GOT3 (cell line): ENCODE data around the gene XG.
"Not testable (repeated sequence)": the region's sequence is repeated elsewhere in the genome, so short reads cannot be mapped to it uniquely, and the experiment has no call there.

Source experiments
- DNase-seq: peaks from one replicate; lab custom pipeline; 2025; ENCODE audit warnings: mixed read lengths; lab: John Stamatoyannopoulos, UW

XG gene, protein sequence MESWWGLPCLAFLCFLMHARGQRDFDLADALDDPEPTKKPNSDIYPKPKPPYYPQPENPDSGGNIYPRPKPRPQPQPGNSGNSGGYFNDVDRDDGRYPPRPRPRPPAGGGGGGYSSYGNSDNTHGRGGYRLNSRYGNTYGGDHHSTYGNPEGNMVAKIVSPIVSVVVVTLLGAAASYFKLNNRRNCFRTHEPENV

GRCh38 chrX:2751874-2752300 is at the start of gene XG:
XG (plus strand) TSS chrX:2752040; CDS start chrX:2752275, 235 bp downstream.
- peak; percentile 22 for DNase-seq

DNA sequence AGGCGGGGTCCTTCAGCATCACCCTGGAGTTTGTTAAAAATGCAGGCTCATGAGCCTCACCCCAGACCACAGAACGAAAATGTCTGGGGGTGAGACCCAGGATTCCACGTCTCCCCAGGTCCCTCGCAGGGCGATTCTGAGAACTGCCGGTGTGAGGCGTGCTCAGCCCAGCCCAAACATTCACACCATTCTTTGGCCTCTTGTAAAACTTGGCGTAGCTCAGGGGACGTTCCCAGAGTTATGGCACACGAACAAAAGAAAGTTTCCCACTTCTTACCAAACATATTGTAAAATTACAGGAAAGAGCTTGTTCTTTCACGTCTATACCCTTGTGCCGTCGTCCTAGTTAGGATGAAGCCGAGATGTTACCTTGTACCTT is 47.9 kb upstream of the XG start:
- no peak for DNase-seq

- no peak for DNase-seq
These were observed 46.6 kb upstream of the XG start for GRCh38 chrX:2705046-2705832.

DNA sequence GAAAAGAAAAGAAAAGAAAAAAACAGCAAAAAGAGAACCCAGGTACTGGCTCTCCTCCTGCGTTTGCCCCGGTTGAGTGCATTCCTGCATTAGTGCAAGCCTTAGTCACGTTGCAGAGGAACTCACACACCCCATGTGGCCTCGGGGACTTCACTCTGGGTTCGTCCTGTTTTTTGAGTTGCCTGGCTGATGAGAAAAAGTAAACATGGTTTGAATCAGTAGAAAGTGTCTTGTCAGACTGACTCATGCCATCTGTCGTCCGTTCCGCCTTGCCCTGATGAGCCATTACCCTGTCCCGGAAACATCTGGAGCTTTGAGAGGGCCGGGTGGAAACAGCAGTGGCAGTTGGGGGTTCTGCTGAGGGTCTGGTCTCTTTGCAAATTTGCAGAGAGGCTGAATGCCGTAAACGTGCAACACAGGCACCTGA is 44.5 kb upstream of the XG start:
- DNase-seq, result no peak

DNA sequence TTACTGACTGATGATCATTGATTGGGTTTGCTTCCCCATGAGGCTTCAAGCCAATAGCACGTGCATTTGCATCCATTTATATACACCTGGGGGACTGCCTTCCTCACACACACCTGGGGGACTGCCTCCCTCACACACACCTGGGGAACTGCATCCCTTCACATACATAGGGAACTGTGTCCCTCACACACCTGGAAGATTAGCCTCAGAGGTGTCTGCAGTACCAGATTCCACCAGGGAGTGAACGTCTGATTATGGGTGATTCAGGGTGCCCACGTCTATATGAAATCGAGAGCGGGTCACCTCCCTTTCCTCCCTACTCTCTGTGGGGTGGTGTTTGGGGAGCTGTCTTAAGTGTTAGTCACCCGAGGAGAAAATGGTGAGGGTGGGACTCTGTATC is 43.8 kb upstream of the XG start:
- no peak for DNase-seq

GRCh38 chrX:2708592-2709188 is 43.1 kb upstream of the XG start:
- DNase-seq, result no peak

- no peak for DNase-seq
These were observed 42.3 kb upstream of the XG start for GRCh38 chrX:2709556-2709955.

GRCh38 chrX:2710041-2710840 is 41.6 kb upstream of the XG start:
- no peak for DNase-seq

GRCh38 chrX:2711441-2711840 is 40.4 kb upstream of the XG start:
- no peak for DNase-seq

DNA sequence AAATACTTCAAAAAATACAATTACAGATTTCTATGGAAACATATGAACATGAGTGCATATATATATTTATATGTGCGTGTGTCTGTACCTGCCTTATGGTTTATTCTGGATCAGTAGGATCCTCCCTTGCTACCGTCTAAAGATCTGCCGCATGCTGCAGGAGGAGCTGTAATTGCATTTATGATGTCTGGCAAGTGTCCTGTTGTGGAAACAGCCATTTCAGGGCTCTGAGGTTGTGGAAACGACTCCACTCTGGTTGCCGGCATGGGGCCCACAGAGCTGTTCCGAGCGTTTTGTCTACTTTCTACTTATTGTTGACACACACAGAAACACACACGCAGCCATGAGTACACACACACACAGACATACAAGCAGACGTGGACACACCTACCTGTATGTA is 39.4 kb upstream of the XG start:
- DNase-seq, result no peak

DNA sequence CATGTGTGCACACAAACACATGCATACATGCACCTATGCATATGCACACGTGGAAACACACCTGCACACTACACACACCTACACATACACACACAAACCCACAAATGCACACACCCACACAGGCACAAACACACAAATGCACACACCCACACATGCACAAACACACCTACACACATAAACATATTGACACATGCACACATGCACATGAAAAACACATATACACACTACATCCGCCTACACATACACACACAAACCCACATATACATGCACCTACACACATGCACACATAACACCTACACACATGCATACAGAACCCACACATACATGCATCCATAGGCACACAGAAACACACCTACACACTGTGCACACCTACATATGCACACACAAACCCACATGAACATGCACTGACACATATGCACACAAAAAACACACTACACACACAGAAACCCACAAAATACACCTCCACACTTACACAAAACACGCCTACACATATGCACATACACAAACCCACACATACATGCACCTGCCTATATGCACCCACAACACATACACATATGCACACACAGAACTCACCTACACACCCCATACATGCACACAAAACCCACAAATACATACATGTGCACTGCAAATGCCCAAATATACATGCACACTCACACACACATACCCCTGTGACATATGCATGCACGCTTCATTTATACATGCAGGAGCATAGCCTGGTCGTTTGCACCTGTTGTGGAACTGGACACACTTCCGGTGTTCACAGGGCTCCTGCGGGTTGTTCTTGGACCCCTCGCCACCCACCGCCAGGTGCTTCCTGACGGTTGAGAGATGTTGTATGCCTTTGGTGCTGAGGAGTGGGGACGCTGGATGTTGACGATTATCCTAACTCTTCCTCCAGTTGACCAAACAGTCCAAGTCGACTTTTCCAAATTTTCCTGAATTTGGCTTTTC is 38.7 kb upstream of the XG start:
- DNase-seq, result no peak

GRCh38 chrX:2714551-2714950 is 37.3 kb upstream of the XG start:
- DNase-seq, result no peak

DNA sequence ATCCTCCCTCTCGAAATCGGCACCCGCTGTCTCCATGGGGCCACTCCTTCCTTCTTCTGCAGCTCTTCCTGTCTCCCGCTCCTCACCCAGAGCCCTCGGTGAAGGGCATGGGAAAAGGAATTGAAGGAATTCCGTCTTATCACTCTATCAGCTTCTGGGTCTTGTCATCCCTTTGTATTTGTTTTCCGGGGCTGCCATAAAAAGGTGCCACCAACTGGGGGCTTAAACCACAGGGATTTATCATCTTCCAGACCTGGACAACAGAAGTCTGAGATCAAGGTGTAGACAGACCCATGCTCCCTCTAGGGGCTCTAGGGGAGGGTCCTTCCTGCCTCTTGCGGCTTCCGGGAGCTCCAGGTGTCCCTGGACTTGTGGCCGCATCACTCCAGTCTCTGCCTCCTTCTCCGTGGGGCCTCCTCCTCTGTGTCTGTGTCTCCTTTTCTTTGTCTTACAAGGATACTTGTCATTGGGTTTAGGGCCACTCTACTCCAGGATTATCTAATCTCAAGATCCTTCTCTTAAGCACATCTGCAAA is 36.7 kb upstream of the XG start:
- DNase-seq, result no peak

DNA sequence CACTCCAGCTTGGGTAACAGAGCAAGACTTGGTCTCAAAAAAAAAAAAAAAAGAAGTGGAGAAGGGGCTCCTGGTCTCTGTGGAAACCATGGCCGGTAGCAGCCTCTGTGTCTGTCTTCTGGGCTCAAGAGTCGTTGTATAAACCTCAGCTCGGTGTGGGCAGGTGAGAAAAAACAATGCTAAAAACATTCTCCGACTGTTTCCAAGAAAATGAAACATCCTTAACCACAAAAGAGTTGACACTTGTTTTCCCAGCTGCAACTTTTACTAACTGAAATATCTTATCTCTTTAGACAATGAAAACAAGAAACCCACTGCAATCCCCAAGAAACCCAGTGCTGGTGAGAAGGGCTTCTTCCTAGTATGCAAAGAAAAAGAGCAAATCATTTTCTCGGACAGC is 34.5 kb upstream of the XG start:
- DNase-seq, result no peak

DNA sequence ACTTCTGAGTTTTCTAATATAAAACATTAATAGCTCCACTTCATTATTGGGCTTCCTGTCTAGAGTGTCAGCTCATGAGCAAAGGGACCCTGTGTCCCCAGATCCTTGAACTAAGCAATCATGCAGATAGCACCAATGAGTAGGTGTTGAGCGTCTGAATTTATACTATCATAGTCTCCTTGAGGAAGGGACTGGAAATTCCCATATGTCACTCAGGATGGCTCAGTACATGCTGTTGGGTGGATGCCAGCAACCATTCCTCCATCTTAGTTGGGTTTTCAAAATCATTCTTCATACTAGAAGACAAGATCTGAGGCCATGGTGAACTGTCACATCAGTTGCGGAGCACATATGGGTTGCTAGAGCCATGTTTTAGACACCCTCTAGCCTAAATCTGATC is 33.0 kb upstream of the XG start:
- no peak for DNase-seq

DNA sequence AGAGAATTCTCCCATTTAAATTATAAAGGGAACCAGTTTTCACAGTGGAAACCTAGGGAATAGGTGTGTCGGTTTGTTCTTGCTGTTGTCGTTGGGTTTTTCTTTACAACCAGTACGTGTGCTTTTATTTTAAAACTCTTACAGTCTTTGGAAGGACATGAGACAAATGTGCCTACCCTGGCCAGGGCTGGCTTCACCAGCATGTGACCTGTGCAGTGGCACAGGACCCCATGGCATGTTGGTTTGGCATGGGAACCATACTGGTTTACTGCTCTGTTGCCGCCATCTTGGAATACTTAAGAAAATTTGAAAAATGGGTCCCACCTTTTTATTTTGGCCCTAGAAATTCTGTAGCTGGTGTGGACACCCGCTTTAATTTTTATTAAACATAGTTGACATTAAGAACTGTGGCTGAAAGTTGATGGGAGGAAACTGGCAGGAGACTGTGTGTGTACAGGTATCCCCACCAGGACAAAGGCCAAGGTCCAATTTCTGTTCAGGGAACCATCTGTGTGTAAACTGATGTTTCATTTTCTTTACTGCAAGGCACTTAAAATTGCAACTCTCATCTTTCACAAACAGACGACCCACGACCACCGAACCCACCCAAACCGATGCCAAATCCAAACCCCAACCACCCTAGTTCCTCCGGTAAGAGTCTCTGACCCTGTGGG is 31.9 kb upstream of the XG start:
- DNase-seq, result no peak

DNA sequence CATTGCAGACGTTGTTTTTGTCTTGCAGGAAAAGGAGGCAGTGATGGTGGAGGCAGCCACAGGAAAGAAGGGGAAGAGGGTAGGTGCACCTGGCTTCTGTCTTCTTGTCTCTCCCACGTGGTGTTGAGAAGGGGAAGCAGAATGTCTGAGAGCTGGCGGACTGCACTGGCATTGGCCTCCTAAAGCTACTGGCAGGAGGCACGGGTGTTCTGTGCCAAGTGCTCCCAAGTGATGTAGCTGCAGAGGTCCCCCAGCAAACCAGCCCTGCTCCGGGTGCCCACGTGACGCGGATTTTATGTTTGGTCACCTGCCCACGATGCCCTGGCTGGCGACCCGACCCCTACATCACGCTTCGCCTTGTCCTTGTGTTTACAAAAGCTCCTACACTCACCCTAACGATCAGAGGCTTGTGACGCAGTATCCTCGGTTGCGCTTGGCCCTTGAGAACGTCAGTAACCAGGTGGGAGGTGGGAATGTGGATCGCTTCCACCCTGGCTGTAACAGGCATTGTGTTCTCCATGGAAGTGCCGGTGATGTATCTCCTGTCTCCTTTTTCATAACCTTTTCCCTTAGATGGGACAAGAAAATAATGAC is 28.5 kb upstream of the XG start:
- no peak for DNase-seq

DNA sequence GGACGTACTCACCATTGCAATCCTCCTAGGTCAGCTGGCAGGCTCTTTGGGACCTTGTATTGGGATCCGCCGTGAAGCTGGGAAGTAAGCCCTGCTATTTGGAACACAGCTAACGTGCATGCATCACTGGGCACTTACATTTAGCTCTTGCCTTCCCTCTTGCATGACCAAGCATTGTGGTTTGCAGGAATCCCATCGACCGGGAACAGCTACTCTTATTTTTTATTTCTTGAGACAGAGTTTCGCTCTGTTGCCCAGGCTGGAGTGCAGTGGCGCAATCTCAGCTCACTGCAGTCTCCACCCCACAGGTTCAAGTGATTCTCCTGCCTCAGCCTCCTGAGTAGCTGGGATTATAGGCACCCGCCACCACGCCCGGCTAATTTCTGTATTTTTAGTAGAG is 24.6 kb upstream of the XG start:
- DNase-seq, result not testable (repeated sequence)

GRCh38 chrX:2732076-2732475 is 19.8 kb upstream of the XG start:
- DNase-seq, result no peak

DNA sequence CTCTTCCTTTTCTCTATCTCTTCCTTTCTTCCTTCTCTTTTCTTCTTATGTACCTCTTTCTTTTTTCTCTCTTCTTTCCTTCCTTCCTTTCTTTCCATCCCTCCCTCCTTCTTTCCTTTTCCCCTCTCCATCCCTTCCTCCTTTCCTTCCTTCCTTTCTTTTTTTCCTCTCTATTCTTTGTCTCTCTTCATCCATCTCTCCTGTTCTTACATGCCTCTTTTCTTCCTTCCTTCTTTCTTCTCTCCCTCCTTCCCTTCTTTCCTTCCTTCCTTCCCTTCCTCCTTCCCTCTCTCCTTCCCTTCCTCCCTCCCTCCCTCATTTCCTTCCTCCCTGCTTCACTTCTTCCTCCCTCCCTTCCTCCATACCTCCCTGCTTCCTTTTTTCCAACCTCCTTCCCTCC is 19.2 kb upstream of the XG start:
- DNase-seq, result no peak
